HG03457 (cell line): ENCODE measurements around the gene CCNYL1.
"Not testable (repeated sequence)": the region's sequence is repeated elsewhere in the genome, so short reads cannot be mapped to it uniquely, and the experiment has no call there.

ENCODE experiments used
- ATAC-seq: cut with Tn5 transposase; IDR thresholded peaks from one replicate; pipeline ENCODE4 v1.9.1; 2021; ENCODE audit warnings: moderate number of reproducible peaks; ENCODE audit not compliant: unreplicated experiment

Gene CCNYL1

GRCh38 chr2:207696911-207697310 is 14.5 kb upstream of the CCNYL1 start:
- ATAC-seq = not testable (repeated sequence)

GRCh38 chr2:207697411-207697810 is 14.0 kb upstream of the CCNYL1 start:
- no peak for ATAC-seq

DNA sequence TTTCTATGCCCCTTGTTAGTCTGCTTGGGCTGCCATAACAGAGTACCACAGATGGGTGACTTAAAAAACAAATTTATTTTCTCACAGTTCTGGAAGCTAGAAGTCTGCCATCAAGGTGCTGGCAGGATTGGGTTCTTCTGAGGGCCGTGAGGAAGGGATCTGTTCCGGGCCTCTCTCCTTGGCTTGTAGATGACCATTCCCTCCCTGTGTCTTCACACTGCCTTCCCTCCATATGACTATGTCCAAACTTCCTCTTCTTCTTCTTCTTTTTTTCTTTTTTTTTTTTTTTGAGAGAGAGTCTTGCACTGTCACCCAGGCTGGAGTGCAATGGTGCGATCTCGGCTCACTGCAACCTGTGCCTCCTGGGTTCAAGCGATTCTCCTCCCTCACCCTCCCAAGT is 13.1 kb upstream of the CCNYL1 start:
- ATAC-seq = no peak

DNA sequence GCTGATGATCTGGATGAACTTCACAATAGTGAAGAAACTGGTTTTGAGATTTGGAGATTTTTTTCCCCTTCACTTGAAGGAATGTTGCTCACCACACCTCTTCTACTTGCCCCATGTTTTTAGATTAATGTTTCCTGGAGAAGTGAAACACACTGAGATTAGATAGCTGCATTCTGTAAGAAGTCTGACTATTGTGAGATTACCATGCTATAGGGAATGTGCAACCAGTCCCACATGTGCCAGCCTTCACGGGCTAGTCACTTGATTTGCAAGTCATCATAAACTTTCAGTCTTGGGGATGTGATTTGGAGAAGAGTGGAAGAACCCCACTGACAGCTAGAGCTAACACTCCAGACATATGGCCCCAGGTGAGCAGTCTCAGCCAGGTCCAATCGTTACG is 7.4 kb upstream of the CCNYL1 start:
- no peak for ATAC-seq

DNA sequence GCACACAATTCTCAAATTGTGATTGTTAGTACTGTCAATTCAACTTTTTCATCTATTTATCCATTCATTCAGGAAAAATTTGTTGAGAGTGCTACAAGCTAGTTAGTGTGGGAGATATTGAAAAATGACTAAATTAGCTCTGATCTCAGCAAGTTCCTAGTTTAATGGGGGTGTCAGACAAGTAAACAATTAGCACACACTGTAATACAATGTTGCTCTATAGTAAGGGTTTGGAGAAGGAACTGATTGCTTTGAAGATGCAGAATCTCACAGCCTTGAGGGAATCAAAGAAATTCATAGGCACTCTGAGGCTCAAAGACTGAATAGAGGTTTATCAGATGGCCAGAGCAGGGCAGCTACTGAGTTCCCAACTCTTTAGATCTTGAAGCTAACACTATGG is 6.8 kb upstream of the CCNYL1 start:
- ATAC-seq = no peak

DNA sequence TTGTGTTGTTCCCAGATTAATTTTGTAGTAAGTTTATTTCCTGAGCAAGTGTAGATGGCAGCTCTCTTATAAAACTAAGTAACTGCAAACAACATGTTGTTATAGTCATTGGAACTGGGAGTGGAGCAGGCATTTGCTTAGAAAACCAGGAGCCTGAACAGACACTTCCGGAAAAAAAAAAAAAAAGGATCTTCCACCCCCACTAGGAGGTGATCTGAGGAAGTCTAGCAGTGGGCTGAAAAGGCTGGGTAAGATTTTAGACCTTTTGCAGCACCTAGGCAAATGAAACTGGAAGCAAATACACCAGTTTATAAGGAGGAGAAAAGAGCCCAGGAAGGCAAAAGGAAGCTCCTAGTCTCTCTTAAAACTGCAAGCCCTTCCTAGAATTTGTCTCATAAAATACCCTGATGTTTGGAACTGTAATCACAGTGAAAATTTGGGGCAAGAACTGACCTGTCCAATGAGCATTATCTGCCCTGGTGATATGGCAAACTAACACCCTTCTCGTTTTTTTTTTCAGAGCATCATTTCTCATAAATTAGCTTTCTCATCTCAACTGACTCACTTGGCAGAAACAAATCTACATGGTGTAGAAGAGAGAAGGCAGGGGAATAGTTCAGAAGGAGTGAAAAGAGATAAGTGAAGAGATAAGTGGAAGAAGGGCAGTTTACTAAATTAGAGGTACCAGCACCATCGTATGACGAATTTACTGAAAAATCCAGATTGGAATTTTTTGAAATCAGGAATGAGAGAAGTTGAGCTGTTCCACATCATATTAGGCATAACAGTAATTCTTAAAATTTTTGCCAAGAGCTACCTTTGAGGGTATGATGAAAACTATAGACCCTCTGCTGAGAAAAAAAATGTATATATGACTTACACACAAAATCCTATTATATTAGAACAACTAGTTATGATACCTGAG is 4.2 kb upstream of the CCNYL1 start:
- ATAC-seq = no peak

GRCh38 chr2:207711750-207712530 is 500 bp downstream of the CCNYL1 start:
- peak; percentile 17 for ATAC-seq

DNA sequence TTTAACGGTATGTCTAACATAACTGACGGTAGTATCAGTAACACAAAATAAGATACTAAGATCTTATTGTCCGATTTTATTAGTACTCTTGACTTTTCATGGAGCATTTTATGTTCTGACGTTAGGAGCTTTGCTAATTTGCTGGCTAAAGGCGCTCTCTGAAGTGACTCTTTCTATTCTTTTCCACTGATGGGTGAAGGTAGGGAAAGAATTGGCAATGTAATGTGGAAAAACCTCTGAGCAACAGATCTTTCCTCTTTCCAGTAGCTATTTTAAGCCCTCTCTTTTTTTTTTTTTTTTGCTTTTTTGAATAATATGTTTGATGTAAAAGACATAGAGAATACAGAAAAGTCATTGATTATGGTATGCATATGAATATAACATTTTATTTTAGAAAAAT is 4.6 kb downstream of the CCNYL1 start:
- no peak for ATAC-seq

- no peak for ATAC-seq
These were observed 7.1 kb downstream of the CCNYL1 start for GRCh38 chr2:207718521-207718920.

GRCh38 chr2:207719008-207719407 is 7.6 kb downstream of the CCNYL1 start:
- ATAC-seq = no peak

GRCh38 chr2:207719655-207720054 is 8.2 kb downstream of the CCNYL1 start:
- ATAC-seq = not testable (repeated sequence)

DNA sequence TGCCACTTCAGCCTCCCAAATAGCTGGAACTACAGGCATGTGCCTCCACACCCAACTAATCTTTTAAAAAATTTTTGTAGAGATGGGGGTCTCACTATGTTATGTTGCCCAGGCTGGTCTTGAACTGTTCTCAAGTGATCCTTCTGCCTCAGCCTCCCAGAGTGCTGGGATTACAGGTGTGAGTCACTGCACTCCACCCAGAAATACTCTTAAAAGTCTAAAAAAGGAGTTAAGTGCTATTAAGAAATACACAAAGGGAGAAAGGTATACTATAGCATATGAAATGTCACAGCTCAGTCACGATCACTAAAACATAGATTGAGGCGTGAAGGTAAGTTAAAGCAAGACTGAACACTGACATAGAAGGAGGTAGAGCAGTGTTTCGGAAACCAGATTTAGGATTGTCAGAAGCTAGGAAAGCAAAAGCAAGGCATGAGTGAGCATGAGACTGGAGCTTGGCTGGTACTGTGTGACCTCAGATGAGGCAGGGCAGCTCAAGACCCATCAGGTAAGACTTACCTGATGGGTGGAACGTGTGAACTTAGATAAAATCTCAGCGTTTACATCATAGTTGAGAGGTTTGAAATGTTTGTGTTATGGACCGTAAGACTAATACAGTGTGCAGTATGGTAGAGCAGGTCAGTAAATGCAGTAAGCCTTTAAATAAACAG is 9.2 kb downstream of the CCNYL1 start:
- ATAC-seq = no peak

DNA sequence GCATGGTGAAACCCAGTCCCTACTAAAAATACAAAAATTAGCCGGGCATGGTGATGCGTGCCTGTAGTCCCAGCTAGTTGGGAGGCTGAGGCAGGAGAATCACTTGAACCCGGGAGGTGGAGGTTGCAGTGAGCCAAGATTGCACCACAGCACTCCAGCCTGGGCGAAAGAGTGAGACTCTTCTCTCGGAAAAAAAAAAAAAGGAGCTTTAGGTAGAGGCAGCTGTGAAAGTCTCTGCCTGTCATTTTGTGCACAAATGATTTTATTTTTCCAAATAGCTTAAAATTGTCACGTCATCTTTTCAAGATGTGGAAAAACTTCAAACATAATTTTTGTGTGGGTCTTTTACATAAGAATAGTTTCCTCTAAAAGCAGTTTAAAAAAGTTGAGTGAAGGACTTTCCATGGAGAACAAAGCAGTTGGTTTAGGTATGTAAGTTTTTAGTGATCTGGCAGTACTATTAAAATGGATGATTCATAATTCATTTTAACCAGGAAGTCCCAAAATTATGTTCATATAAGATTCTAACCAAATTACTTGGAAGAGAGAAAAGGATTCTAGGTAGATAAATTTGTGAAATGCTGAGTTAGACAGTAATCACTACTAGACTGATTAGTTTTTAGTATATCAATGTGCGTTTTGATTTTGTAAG is 11.5 kb downstream of the CCNYL1 start:
- no peak for ATAC-seq

- not testable (repeated sequence) for ATAC-seq
These were observed 12.0 kb downstream of the CCNYL1 start for GRCh38 chr2:207723425-207723787.

DNA sequence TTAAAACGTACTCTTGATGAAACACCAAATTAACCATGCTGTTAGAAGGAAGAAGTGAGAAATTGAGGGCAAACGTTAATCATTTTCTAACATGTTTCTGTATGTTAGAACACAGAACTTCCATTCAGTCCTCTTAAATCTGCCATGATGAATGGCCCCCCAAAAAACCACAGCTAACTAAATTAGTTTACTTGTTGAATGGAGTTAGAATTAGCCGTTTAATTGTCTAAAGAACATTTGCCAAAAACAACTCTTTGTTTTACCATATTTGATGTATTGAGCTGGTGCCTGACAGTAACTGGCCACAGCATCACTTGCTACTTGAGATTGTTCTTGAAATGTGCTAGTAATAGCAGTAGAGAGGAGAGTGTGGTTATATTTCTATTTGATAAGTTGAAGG is 12.7 kb downstream of the CCNYL1 start:
- ATAC-seq = peak; percentile 56

- no peak for ATAC-seq
These were observed 14.6 kb downstream of the CCNYL1 start for GRCh38 chr2:207725873-207726578.

DNA sequence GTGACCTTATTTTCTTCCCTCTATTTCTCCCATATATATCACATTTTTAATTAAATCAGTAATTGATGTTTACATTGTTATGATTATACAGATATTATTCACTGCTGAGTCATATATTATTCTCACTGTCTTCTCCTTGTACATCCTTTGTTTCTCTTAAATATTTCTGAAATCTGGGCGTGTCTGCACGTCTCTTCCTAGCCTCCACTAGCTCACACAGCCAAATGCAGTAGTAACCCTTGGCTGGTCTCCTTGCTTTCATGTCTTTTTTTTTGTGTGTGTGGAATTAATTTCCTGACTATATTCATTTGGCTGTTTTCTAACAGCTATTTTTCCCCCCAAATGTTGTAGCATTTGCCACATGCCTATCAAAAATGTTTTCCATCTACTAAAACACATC is 15.8 kb downstream of the CCNYL1 start:
- ATAC-seq = no peak

DNA sequence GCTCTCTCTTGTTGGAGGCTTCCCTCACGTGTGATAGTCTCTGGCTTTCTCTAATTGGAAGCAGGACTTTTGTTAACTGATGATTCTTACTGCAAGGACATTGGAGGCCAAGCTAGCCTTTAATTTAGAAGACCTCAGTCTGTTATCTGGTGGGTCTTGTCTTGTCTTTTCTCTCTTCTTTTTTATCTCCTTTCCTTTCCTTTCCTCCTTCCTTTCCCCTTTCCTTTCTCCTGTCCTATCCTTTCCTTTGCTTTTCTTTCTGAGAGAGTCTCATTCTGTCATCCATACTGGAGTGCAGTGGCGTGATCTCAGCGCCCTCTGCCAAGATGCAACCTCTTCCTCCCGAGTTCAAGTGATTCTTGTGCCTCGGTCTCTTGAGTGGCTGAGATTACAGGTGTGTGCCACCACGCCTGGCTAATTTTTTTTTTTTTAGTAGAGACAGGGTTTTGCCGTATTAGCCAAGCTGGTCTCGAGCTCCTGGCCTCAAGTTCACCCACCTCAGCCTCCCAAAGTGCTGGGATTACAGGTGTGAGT is 18.1 kb downstream of the CCNYL1 start:
- ATAC-seq = no peak

- no peak for ATAC-seq
These were observed 19.7 kb downstream of the CCNYL1 start for GRCh38 chr2:207731138-207731537.

DNA sequence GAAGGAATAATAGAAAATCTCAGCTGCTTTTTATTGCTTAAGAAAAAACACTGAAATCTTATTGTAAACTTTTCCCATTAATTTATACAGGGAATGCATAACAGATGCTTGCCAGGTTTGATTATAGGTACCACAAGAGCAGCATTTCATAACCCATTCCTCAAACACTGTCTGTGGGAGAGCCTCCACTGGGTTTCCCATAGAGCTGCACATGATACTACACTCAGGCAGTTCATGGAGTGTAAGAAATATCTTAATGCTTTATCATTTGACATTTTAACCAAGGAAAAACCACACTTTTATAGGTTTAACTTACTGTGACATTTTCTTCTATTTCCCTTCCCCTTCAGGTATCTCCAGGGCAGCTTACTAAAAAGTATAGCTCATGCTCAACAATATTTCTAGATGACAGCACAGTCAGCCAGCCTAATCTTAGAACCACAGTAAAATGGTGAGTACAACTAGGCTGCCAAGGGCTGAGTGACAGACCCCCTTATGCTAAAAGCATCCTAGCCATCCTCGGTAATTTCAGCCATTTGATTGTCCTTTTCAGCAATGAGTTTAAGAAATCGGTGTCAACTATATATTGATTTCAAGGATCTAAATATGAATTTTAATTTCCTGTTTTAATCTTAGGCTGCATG is 22.3 kb downstream of the CCNYL1 start:
- ATAC-seq = no peak
